HG02885 (cell line): ENCODE data around the gene SUPT6H.
"Not testable (repeated sequence)": the region's sequence is repeated elsewhere in the genome, so short reads cannot be mapped to it uniquely, and the experiment has no call there.

Source experiments
- ATAC-seq: cut with Tn5 transposase; IDR thresholded peaks from one replicate; pipeline ENCODE4 v1.9.1; 2021; ENCODE audit warnings: mild to moderate bottlenecking; ENCODE audit not compliant: unreplicated experiment, poor library complexity

SUPT6H gene

DNA sequence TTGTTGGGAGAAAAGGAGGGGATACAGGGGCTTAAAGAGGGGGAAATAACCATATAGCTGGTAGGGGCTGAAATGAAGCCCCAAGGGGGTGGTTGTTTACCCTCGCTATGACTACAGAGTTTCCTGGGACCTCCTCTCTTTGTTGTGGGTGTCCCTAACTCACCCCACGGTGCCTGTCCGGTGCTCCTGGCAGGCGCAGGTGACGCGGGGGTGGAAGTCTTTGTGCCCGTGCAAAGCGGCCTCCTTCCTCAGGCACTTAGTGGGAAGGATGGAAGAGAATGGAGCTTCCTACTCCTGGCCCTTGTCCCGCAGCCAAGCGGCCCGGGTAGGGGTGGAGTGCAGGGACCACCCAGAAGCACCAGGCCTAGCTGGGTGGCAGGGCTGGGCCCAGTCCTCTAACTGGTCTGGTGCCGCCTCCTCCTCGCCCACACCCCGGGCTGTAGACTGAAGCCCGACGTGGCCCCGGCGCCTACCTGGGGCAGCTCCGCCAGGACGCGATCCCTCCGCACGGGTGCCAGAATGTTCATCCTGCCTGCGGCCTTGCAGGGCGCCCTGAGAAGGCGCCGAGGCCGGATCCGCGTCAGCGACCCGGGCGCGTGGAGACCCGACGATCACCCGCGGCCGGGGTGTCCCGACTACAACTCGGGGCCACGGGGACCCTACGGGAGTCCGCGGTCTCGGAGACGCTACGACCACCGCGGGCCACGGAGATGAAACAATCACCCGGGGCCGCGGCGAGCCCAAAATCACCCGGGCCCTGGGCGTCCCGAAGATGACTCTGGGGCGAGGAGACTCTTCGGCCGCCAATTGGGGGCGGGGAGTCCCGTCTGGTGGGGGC, 55.0 kb downstream of the SUPT6H start:
- ATAC-seq: no peak

DNA sequence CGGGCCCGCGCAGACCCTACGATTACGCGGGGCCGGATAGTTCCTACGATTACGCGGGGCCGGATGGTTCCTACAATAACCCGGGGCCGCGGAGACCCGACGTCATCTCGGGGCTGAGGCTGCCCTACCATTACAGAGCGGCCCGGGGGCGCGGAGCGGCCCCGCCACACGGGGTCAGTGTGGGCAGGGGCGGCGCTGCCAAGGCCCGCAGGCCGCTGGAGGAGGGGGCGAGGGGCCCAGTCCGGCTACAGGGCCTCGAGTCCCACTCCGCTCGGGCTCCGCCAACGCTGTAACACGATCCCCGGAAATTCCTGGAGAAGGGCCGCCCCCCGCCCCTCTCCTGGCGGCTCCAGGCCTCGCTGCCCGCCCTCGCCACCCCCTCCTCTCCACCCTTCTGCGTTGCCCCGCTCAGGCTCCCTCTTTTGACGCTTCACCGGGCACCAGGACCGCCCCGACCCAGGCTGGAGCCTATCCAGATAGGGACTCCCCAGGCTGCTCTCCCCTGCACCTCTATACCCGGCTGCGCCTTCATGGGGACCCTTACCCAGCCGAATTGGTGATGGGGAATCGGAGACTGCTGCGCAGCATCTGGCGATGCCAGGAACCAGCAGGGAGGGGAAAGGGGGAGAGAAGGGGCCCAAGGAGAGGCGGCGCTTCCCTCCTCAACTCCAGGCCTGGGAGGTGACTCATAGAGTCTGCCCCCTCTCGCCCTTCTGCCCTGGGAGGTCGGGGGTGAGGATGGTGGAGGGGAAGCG, 55.8 kb downstream of the SUPT6H start, which contains the start of gene RAB34:
RAB34 (minus strand) TSS at position 291 of the 755 bp plus-strand sequence. CDS start 602 bp downstream, outside the sequence.
- no peak for ATAC-seq

DNA sequence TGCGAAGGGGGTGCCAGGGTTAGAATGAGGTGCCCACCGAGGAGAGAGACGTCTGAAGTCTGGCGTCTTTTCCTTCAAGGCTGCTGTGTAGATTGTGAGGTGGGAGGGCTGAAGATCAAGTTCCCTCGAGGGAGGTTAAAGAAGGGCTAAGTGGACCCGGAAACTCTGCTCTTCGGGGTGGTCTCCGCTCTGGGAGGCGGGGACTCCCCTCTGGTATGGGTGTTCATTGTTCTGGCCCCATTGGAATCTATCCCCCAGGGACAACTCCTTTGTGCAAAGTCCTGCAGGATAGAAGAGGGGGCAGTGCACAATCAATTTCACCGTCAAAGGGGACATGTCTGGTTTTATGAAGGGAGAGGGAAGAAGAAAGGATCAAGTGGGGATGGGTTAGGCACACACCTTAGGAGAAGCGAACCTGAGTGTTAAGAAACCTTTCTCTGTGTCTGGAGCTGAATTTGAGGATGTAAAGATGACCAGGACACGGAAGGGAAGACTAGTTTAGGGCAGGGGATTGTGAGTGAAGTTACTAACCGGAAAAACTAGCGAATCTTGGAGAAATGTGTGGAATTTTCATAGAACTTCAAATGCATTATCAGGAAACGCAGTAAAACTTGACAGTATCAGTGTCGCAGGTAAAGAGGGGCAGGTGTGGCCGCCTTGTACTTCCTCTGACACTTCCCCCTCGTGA, 56.5 kb downstream of the SUPT6H start:
- no peak for ATAC-seq

DNA sequence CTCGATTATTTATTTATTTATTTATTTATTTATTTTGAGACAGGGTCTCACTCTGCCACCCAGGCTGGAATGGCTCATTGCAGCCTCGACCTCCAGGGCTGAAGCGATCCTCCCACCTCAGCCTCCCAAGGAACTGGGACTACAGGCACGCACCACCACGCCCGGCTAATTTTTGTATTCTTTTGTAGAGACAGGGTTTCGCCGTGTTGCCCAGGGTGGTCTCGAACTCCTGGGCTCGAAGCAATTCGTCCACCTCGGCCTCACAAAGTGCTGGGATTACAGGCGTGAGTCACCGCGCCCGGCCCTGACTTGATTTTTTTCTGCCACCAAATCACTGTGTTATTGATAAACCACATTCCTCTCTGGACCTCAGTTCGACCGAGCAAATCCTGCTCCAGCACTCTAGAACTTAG, 57.0 kb downstream of the SUPT6H start:
- no peak for ATAC-seq

DNA sequence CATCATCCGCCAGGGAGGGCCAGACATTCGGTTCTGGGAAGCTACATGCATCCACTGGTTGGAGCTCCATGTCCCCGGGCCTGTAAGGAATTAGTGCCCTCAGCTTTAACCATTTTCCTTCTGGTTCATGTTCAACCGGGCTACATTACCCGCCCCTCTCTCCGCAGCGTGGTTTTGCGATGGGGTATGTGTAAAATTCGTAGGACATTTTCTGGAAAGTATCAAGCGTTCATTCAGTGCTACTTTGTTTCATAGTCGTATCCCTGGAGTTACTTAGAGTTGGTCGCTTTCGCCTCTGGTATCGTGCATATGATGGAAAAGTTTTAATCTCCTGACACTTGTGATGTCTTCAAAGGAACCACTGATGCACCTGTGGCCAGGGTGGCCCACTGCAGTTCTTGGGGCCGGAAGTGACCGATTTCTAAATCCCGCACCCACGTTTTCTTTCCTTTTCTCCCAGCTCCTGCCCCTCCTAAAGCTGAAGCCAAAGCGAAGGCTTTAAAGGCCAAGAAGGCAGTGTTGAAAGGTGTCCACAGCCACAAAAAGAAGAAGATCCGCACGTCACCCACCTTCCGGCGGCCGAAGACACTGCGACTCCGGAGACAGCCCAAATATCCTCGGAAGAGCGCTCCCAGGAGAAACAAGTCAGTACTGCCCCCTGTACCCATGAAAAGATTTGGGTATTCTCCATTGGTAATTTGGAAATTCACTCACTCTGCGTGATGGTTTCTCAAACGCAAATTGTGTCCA, 58.4 kb downstream of the SUPT6H start:
- no peak for ATAC-seq

DNA sequence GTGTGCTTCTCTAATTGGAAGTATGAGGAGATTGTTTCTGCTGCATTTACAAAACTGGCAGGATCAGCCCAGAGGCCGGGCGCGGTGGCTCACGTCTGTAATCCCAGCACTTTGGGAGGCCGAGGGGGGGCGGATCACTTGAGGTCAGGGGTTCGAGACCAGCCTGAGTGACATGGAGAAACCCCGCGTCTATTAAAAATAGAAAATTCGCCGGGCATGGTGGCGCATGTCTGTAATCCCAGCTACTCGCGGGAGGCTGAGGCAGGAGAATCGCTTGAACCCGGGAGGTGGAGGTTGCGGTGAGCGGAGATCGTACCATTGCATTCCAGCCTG, 59.0 kb downstream of the SUPT6H start:
- ATAC-seq: not testable (repeated sequence)

DNA sequence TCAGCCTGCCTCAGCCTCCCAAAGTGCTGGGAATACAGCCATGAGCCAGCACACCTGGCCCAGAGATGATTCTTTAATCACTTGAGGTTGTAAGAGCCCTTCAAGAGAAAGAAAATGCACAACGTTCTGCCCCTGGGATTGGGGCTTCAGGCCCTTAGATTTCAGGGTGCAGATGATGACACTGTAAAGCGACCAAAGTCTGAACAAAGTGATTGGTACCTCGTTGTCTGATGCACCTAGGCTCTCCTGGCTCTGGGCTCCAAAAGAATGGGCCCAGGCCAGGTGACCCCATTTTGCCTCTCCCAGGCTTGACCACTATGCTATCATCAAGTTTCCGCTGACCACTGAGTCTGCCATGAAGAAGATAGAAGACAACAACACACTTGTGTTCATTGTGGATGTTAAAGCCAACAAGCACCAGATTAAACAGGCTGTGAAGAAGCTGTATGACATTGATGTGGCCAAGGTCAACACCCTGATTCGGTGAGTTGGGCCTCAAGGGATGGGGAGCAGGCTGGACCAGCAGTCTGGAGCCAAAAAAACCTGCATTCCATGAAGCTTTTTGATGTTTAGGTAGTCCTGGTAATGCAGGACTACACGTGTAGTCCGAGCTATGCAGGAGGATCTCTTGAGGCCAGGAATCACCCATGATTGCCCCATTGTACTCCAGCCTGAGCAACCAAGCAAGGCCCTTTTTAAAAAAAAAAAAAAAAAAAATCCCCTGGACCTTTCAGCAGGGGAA, 60.6 kb downstream of the SUPT6H start:
- ATAC-seq: no peak

DNA sequence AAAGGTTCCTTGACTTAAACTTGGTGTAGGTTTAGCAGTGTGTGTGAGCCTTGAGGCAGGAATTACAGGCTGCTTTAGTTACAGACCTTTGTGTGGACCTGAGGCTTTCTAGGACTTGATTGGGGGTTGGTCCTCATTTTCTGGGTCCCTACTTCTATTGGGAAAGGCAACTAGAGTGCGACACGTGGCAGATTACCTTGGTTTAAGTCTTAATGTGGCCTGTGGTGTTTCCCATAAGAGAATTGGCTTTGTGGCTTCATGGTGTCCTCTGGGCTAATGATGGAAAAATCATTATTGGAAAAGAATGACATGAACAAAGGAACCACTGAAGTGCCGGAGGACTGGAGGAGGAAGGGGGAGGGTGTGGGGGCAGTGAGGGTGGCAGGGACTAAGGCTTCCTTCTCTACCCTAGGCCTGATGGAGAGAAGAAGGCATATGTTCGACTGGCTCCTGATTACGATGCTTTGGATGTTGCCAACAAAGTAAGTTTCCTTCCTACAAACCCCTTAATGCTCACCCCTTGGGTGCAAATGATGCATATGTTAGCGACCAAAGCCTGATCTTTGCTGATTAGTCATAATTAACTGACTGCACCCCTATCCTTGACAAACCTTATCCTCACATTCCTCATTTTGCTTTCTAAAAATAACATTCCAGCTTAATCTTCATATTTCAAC, 61.3 kb downstream of the SUPT6H start:
- ATAC-seq: no peak

DNA sequence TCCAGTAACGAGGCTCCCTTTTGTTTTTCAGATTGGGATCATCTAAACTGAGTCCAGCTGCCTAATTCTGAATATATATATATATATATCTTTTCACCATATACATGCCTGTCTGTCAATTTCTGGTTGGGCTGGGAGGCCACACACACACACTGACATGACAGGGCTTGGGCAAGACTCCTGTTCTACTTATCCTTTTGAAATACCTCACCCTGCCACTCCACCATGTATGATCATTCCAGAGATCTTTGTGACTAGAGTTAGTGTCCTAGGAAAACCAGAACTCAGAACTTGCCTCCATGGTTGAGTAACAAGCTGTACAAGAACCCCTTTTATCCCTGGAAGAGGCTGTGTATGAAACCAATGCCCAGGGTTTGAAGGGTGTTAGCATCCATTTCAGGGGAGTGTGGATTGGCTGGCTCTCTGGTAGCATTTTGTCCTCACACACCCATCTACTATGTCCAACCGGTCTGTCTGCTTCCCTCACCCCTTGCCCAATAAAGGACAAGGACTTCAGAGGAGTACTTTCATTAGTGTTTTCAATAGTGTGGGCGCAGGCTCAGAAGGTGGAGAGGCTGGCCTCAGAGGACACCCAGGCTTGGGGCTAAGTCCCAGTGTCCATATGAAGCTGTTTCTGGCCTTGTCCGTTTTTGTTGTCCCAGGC, 62.0 kb downstream of the SUPT6H start:
- ATAC-seq: not testable (repeated sequence)

DNA sequence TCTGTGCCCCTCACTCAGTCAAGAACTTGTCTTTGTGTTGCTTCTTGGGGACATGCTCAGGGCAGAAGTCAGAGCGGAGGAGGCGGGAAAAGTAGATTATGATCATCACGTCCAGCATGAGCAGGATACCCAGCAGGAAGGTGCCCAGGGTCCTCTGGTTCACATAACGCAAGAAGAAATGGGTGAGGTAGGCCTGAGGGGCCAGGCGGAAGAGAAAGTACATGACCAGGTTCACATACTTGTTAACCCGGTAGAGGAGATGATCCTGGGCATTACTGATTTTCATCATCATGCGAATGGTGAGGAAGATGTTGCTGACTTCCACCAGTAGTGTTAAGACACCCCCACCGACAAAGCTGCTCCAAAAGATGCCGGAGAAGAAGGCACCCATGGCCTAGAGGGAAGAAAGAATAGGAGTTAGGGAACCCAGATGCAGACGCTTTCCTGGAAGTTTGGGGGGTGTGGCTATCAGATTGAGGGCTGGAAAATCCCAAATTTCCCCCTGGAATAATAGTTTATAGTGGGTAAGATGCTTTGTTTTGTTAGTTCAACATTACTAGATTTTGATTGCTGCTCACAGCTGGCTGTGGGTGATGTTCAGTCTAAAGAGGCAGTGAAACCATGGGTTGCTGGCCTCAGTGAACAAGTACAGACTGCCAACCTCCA, 62.6 kb downstream of the SUPT6H start:
- no peak for ATAC-seq

DNA sequence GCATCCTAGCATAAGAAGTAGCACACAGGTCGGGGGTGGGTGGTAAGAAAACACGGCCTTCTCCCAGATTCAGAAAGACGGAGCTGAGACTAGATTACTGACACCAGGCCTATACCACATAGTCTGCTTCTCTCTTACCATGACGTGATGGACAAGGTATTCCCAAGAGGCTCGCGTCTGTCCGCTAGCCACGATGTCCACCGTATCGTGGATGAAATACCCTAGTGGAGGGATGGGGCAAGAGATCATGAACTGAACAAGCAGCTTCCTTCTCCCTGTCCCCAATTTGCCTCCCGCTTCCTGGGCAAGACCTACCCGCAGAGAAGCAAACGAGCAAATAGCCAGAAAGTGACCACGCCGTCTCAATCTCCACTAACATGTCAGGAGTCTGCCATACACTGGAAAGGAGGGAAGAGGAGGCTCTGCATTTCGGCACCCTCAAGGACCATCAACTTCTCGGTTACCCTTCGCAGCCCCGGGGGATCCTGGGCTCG, 63.2 kb downstream of the SUPT6H start:
- no peak for ATAC-seq

DNA sequence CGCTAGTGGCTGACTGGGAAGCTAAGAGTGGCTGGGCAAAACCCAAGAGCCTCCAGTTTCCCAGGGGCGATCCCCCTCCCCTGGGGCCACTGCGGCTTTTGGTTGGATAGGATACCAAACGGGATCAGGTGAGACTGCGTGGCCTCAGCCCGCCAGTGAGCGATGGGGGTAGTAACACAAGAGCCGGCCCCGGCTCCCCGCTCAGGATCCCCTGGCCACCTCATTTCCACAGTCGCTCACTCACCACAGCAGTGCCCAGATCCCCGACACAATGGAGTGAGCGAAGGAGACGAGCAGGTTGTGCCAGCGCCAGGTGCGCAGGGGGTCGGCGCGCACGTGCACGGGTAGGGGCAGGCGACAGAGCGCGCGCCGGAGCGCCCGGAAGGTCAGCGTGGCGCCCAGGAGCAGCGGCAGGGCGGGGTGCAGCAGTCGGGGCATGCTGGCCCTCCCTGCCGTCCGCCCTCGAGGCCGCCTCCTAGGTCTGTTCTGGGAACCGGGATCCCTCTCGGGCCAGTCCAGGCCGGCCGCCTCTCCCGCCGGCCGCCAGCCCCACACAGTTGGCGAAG, 63.7 kb downstream of the SUPT6H start:
- peak; percentile 0 for ATAC-seq

DNA sequence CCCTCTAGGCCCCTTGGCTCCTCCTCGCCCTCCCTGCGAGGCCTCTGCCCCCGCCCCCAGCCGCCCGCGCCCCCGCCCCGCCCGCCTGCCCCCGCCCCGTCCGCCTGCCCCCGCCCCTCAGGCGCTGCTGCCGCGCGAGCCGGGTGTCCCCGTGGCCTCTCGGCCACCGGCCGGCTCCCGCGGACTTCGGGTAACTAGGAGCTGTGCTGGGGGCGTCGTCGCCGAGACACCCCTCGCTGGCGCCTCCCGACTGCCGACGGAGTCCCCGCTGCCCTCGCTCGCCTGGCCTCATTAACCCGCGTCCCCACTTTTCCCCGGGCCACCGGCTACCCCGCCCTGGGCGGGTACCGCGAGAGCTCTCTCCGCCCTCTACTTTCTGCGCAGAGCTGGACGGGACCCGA, 64.2 kb downstream of the SUPT6H start, which contains the start of gene TLCD1:
TLCD1 (minus strand) TSS at position 8 of the 401 bp plus-strand sequence. CDS start 136 bp downstream, outside the sequence.
- ATAC-seq: peak; percentile 10

DNA sequence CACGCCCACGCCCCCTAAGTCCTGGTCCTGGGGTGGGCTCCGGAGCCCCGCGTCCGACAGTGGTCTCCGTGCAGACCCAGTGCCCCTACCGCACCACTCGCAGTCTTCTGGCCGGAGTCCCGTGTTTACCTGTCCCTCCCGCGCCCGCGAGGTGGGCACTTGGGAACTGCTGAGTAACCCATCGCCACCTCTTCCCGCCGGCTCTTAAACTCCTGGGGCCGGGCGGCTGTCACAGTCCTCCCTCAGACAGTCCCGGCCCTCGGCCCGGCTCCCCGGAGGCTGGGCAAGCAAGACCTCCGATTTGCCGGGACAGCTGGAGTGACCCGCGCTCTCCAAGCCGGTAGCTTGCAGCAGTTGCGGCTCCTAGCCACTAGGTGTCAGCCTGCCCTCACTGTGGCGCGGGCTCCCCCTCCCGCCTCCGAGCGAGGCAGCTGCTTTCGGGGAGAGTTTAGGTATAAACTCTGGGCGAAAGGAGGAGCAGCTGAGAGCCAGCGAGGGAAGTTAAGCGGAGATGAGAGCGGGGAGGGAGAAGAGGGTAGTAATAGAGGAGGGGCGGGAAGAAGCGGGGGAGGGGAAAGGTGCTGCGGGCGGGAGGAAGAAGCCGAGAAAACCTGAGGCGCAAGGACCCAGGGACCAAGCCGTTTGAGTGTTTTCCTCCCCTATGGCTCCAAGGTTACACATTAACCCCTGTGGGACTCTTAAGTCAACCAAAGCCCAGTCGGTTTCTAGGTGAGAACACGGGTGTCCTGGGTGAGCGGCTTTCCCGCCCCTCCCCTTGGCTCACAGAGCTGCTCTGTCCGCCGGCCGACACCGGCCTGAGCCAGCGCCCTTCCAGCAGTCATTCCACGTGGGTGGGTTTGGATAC, 64.9 kb downstream of the SUPT6H start:
- ATAC-seq: peak; percentile 54

DNA sequence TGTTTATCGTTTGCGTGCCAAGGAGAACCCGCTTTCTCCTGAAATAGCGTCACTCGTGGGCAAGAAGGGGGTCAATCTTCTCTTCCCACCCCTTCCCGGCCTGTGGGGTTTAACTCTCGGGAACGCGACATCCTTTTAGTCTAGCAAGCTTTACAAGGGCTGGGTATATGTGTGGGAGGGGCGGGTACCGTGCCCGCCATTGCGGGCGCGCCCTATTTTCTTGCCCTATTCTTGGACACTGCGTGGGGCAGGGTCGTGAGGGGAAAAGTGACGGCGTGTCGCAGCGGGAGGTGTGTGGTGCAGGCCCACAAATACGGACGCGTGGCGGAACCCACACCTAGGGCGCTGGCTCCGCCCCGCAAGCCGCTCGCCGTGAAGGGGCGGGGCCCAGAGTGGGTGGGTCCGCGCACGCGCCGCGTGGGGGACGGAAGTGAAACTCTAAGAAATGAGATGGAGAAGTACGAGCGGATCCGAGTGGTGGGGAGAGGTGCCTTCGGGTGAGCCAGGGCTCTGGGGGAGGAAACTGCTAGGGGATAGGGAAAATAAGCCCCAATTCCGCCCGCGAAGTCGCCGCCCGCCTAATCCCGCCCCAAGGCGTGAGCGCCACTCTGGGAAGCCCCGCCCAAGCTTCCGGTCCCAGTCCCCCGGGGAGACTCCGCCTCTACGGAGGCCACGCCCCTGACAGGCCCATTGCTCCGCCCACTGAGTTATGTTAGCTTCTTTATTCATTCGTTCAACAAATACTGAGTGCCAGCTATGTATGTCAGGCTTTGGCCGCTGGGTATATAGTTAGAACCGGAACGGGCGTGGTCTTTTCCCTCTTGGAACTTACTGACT, 66.6 kb downstream of the SUPT6H start, which contains the start of gene NEK8:
NEK8 (plus strand) TSS at position 425 of the 837 bp plus-strand sequence; CDS start at position 451, 26 bp downstream.
- peak; percentile 47 for ATAC-seq
